Suprapubic skin (tissue), 4 donors: ENCODE measurements around the gene SOCS4. TPM values are rescaled to one million over a fixed set of nuclear protein-coding genes. Genes with fewer than 3 reads are reported as not detected.
A peak's percentile ranks its signal among the peaks of the same experiment; 100 is the strongest.

ENCODE experiments used
- DNase-seq, 2 donors: peaks; one replicate each; pipeline ENCODE4 v3.0.0-alpha.2; 2019; ENCODE audit warnings: low spot score in 2 of 2
- H3K27ac ChIP-seq: fragments of 200-600 bp; sonication (generic); one replicate; pipeline ENCODE4 v1.5.1; 2019
- H3K27me3 ChIP-seq: fragments of 200-600 bp; sonication (generic); one replicate; pipeline ENCODE4 v1.5.1; 2019
- H3K36me3 ChIP-seq: fragments of 200-600 bp; sonication (generic); one replicate; pipeline ENCODE4 v1.5.1; 2019
- H3K4me1 ChIP-seq: fragments of 200-600 bp; sonication (generic); one replicate; pipeline ENCODE4 v1.5.1; 2019
- H3K4me3 ChIP-seq: fragments of 200-600 bp; sonication (generic); one replicate; pipeline ENCODE4 v1.5.1; 2019; ENCODE audit warnings: mild to moderate bottlenecking
- H3K9me3 ChIP-seq: fragments of 200-600 bp; sonication (generic); one replicate; pipeline ENCODE4 v1.5.1; 2019
- EP300 ChIP-seq: sonication (generic); formaldehyde crosslinking; IDR thresholded peaks from one replicate; pipeline ENCODE4 v1.6.1; 2017; ENCODE audit warnings: antibody characterized with exemption
- POLR2A ChIP-seq, 2 donors: fragments of 450-650 bp; IDR thresholded peaks; one replicate each; pipeline ENCODE4 v1.6.1; 2017; ENCODE audit warnings: antibody characterized with exemption in 2 of 2, mild to moderate bottlenecking in 2 of 2, moderate library complexity in 2 of 2
- POLR2AphosphoS5 ChIP-seq, 3 donors: sonication (generic); formaldehyde crosslinking; IDR thresholded peaks; one replicate each; pipeline ENCODE4 v1.6.1; 2017; ENCODE audit warnings: antibody characterized with exemption in 3 of 3
- whole genome bisulfite sequencing: methylation state at CpG from one replicate; pipeline ENCODE4 v1.1.5; 2018; 5-methylcytosine and 5-hydroxymethylcytosine counted together
- total RNA-seq, 4 donors: library from RNA; depleted of rRNA; stranded (reverse); fragments of >200 nt; gene quantifications; one replicate each; pipeline ENCODE4 v1.1.0, GENCODE V29; 2016
- TF ChIP-seq, protein P1 (sequence below), 2 donors: fragments of 200-600 bp in 1 of 2; fragments of 450-650 bp in 1 of 2; sonication (generic) in 1 of 2; IDR thresholded peaks; one replicate each; pipeline ENCODE4 v1.5.1; 2016 to 2019; ENCODE audit warnings: antibody characterized with exemption in 2 of 2, mild to moderate bottlenecking in 1 of 2, moderate library complexity in 1 of 2

The SOCS4 gene
- total RNA-seq, 4 donors from 2014 or later: 10.0 to 12.0 (median 11.6) TPM

DNA sequence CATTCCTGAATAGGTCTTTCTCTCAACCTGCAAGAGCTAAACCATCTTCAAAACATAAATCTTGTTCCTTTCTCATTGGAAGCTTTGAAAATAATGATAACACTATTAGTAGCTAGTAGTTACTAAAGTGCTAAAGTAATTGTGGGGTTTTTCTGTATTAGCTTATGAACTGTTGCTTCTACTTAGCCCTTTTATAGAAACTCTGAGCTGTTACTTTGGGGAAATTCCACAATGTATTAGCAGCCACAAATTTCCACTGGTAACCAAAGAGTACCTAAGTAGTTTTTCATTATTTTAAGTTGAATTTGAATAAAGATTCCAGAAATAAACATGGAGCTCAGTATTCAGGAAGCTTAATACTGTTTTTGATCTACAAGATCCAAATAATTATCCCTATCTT lies 18.1 kb downstream of the SOCS4 start:
- H3K36me3 ChIP-seq: peaks cover 11% of the 10 kb centered on the region
- H3K27ac ChIP-seq: no peak overlapping the region
- H3K4me1 ChIP-seq: no peaks in the 10 kb centered on the region
- DNase-seq: no peak
- H3K9me3 ChIP-seq: no peaks in the 10 kb centered on the region
- no peak overlapping the region for H3K4me3 ChIP-seq
- H3K27me3 ChIP-seq: no peaks in the 10 kb centered on the region
- no peak for TF ChIP-seq POLR2A (IDR thresholded peaks at IDR 0.05)
- no peak for TF ChIP-seq POLR2AphosphoS5 (IDR thresholded peaks at IDR 0.05)
- no peak for TF ChIP-seq EP300

DNA sequence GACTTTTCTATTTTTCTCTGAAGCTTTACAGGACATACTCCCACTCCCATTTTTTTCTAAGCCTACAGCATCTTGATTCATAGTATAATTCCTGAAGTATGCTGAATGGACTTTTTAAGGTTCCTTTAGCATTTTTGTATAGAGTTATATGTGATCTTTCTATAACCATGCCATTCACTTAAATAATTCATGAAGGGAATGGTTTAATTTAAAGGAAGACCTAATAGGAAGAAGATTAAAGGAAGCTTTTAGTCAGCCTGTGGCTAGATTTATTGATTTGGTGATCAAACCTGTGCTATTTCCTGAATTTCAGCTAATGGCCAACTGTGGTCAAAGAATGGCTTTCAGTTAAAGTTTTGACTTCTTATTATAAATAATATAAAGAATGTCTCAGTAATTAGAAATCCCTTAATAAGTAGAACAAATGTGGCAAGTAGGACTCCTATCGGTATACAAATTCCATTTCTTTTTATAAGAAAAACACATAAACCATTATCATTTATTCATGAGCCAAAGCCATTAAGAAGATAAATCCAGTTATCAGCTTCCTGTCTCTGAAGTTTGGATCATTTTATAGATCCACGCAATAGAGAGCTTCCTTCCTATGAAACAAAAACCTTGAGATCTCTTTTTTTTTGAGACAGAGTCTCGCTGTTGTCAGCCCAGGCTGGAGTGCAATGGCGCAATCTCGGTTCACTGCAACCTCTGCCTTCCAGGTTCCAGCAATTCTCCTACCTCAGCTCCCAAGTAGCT lies 20.4 kb downstream of the SOCS4 start:
- Histone ChIP-seq H3K4me1 (peaks cover 8% of the 10 kb centered on the region), H3K27ac (no peak overlapping the region), H3K9me3 (no peaks in the 10 kb centered on the region), H3K36me3 (peaks cover 11% of the 10 kb centered on the region), H3K27me3 (no peaks in the 10 kb centered on the region), H3K4me3 (no peak overlapping the region)
- TF ChIP-seq POLR2AphosphoS5 (IDR thresholded peaks at IDR 0.05) (no peak), POLR2A (IDR thresholded peaks at IDR 0.05) (no peak), EP300 (no peak)
- TF ChIP-seq, protein P1, sequence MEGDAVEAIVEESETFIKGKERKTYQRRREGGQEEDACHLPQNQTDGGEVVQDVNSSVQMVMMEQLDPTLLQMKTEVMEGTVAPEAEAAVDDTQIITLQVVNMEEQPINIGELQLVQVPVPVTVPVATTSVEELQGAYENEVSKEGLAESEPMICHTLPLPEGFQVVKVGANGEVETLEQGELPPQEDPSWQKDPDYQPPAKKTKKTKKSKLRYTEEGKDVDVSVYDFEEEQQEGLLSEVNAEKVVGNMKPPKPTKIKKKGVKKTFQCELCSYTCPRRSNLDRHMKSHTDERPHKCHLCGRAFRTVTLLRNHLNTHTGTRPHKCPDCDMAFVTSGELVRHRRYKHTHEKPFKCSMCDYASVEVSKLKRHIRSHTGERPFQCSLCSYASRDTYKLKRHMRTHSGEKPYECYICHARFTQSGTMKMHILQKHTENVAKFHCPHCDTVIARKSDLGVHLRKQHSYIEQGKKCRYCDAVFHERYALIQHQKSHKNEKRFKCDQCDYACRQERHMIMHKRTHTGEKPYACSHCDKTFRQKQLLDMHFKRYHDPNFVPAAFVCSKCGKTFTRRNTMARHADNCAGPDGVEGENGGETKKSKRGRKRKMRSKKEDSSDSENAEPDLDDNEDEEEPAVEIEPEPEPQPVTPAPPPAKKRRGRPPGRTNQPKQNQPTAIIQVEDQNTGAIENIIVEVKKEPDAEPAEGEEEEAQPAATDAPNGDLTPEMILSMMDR (IDR thresholded peaks at IDR 0.05): no peak
- DNase-seq: no peak
- 88% methylated on average over 5 of the region's 5 CpGs for WGBS

DNA sequence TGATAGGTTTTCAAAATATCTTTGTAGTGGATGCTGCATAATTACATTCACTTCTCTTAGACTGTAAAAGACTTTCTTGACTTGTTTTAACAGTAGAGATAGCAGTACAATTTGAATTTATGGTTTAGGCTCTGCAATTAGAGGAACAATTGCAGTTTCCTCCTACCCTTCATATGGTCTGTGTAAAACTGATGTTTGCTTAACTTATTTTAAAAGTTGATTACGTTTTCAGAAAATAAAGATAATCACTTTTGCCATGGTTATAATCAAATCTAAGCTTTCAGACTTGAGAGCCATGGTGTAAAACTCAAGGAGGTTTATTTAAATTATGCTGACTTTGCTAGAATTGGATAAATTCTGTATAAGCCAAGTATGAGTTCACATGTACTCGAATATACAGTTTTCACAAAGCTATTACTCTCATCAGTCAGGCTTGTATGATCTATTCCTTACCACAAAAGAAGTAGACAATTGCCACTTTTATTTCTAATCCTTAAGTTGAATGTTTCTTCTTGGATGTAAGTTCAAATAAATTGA lies 21.9 kb downstream of the SOCS4 start:
- Histone ChIP-seq H3K36me3 (peaks cover under 1% of the 10 kb centered on the region), H3K9me3 (no peaks in the 10 kb centered on the region), H3K27me3 (no peaks in the 10 kb centered on the region), H3K27ac (no peak overlapping the region), H3K4me1 (peaks cover 22% of the 10 kb centered on the region), H3K4me3 (no peak overlapping the region)
- TF ChIP-seq, protein P1 (IDR thresholded peaks at IDR 0.05): no peak
- no peak for TF ChIP-seq POLR2A (IDR thresholded peaks at IDR 0.05)
- TF ChIP-seq POLR2AphosphoS5 (IDR thresholded peaks at IDR 0.05): no peak
- TF ChIP-seq EP300: no peak
- WGBS: 79% methylated on average over 2 of the region's 2 CpGs
- DNase-seq: no peak

DNA sequence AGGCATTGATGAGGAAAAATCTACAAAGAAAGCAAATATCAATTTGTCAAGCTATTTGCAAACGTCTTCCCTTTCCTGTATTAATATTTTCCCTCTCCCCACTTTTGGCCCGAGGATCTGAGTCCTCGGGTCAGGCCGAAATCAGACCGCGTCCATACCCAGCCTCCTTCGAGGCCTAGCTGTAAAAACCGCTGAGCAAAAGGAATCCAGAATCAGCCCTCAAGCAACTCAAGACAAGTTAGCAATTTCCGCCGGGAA lies 24.1 kb downstream of the SOCS4 start:
- no peak for DNase-seq
- H3K4me3 ChIP-seq: peak overlapping the region; percentile 98
- peak overlapping the region; percentile 100 for H3K27ac ChIP-seq
- TF ChIP-seq POLR2AphosphoS5 (IDR thresholded peaks at IDR 0.05) (no peak), POLR2A (IDR thresholded peaks at IDR 0.05) (no peak), EP300 (no peak)
- TF ChIP-seq, protein P1 (IDR thresholded peaks at IDR 0.05): no peak
- peaks cover 38% of the 10 kb centered on the region for H3K4me1 ChIP-seq
- WGBS: 0% methylated on average over 10 of the region's 10 CpGs
- no peaks in the 10 kb centered on the region for H3K9me3 ChIP-seq
- no peaks in the 10 kb centered on the region for H3K27me3 ChIP-seq
- H3K36me3 ChIP-seq: no peaks in the 10 kb centered on the region

DNA sequence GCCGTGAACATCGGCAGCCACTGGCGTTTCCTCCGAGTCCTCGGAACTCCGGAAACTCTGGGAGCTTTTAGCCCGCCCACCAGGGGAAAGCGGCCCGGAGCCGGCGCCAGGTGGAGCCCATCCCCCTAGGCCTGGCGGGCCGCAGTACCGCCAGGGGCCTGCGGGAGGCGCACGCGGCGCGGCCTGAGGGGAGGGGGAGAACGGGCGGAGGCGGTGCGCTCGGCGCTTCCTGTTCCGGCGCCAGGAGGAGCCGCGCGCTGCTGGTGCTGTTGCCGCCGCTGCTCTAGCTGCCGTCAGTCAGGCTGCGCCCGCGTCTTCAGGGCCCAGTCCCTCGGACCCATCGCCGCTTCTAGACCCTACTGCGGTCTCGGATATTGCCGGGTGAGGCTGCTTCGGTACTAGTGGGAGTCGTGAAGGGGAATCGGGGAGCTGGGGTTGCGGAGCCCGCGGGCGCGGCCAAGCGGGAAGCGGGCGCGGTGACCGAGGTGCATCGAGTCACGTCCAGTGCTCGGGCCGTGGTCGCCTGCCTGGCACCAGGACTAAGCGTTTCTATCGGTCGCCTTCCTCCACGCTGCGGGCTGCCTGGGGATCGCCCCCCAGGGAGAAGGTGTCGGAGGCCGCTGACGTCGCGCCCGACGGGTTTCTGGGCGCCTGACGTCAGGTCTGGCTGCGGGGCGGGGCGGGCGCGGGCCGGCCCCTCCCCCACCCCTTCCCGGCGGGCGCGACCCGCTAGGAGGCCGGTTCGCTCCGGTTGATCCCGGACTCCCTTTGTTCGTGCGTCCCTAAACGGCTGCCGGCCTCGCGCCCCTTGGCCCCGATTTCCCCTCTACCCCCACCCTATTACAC lies 24.6 kb downstream of the SOCS4 start, which contains the start of gene MAPK1IP1L:
Gene MAPK1IP1L, plus strand, starts transcription at position 225 of the 846 bp plus-strand sequence. CDS start 10,037 bp downstream, outside the sequence.
- peak within 1 kb of the TSS; percentile 98 for H3K4me3 ChIP-seq
- H3K4me1 ChIP-seq: peaks cover 39% of the 10 kb centered on the region
- no peaks in the 10 kb centered on the region for H3K9me3 ChIP-seq
- H3K27me3 ChIP-seq: no peaks in the 10 kb centered on the region
- H3K27ac ChIP-seq: peak within 1 kb of the TSS; percentile 100
- TF ChIP-seq EP300 (no peak), POLR2AphosphoS5 (IDR thresholded peaks at IDR 0.05) (peak; percentile 91 to 98 (median 96)), POLR2A (IDR thresholded peaks at IDR 0.05) (peak; percentile 95 to 99)
- TF ChIP-seq, protein P1 (IDR thresholded peaks at IDR 0.05): peak; percentile 98 to 100
- no peaks in the 10 kb centered on the region for H3K36me3 ChIP-seq
- peak; percentile 94 to 95 for DNase-seq
- 0% methylated on average over 14 of the region's 98 CpGs for WGBS
